NCI-H748 treated with DMSO at 0.1 percent for 48 hours (cell line): ENCODE data around the gene NUB1.
A peak's percentile ranks its signal among the peaks of the same experiment; 100 is the strongest.
"Not testable (repeated sequence)": the region's sequence is repeated elsewhere in the genome, so short reads cannot be mapped to it uniquely, and the experiment has no call there.

ENCODE experiments used
- DNase-seq: peaks from one replicate; lab custom pipeline; 2025; lab: John Stamatoyannopoulos, UW

The NUB1 gene, protein sequence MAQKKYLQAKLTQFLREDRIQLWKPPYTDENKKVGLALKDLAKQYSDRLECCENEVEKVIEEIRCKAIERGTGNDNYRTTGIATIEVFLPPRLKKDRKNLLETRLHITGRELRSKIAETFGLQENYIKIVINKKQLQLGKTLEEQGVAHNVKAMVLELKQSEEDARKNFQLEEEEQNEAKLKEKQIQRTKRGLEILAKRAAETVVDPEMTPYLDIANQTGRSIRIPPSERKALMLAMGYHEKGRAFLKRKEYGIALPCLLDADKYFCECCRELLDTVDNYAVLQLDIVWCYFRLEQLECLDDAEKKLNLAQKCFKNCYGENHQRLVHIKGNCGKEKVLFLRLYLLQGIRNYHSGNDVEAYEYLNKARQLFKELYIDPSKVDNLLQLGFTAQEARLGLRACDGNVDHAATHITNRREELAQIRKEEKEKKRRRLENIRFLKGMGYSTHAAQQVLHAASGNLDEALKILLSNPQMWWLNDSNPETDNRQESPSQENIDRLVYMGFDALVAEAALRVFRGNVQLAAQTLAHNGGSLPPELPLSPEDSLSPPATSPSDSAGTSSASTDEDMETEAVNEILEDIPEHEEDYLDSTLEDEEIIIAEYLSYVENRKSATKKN

DNA sequence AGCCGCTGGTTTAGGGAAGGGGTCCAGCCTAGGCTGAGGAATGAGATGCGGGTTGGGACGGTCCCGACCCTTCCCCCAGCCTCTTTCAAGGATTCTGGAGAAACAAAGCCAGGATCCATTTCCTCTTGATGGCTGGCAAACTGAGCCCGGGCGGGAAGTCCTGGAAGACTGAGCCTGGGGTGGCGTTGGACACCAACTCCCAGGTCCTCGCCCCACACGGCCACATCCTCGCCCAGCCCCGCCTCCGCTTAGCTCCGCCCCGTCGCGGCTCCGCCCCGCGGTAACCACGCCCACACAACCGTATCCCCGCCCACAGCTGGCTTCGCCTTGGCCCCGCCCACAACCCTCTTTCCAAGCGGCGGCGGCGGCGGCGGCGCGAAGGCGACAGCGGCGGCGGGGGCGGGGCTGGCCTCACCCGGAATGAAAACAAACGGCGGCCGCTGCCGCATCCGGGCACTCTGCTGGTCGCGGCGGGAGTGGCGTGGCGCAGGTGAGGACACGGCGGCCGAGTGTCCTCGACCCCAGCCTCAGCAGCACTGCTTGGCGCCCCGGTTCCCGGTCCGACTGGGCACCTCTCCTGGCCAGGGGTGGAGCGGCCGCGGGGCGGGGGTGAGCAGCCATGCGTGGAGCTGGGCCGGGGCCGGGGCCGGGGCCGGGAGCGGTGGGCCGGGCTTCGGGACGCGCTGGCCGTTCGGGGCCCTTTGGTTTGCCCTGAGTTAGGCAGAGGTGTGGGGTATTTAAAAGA lies at the start of gene NUB1:
TSS of gene NUB1 (plus strand) at position 456 of the 745 bp plus-strand sequence. CDS start 3,538 bp downstream, outside the sequence.
- DNase-seq = peak; percentile 82

DNA sequence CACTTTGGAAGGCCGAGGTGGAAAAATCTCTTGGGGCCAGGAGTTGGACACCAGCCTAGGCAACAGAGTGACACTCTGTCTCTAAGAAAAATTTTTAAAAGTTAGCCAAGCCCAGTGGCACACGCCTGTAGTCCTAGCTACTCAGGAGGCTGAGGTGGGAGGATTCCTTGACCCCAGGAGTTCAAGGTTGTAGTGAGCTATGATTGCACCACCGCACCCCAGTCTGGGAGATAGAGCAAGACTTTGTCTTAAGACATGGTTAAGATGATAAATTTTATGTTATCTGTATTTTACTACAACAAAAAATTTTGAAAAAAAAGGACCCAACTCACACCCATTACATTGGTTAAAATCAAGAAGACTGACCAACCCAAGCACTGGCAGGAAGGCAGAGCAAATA lies 48.8 kb upstream of the NUB1 start:
- DNase-seq = no peak

DNA sequence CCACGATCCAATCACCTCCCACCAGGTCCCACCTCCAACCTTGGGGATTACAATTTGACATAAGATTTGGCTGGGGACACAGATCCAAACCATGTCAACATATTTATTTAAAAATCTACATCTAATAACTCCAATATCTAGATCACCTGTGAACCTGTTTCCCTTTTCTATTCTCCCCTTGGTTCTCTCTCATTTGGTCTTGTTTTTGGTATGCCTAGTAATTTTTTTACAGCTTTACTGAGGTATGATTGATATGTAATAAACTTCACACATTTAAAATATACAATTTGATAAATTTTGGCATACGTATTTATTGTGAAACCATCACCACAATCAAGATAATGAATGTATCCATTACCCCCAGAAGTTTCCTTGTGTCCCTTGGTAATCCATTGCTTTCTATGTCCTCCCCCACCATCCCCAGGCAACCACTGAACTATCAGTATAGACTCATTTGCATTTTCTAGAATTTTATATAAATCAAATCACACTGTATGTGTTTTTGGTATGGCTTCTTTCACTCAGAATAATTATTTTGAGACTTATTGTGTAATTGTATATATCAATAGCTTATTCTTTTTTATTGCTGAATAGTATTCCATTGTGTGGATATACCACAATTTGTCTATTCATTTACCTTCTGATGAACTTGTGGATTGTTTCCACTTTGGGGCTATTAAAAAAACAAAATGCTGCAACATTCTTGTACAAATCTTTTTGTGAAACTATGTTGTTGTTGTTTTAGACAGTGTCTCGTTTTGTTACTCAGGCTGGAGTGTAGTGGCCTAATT lies 45.2 kb upstream of the NUB1 start:
- no peak for DNase-seq

DNA sequence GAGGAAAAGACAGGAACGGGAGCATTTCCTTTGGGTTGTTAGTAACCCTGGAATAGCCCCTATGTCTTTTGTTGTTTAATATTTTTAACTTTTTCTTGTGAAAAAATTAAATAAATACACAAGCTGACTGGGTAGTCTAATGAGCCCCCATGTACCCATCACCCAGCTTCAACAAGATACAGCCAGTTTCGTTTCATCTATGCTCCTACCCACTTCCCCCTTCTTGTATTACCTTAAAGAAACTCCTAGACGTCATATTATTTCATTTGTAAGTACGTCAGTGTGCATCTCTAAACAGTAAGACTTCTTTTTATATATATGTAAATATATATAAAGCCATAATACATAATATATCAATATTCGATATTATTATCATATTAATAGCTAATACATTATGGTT lies 42.8 kb upstream of the NUB1 start:
- no peak for DNase-seq

GRCh38 chr7:151299530-151299929 lies 42.1 kb upstream of the NUB1 start:
- no peak for DNase-seq

DNA sequence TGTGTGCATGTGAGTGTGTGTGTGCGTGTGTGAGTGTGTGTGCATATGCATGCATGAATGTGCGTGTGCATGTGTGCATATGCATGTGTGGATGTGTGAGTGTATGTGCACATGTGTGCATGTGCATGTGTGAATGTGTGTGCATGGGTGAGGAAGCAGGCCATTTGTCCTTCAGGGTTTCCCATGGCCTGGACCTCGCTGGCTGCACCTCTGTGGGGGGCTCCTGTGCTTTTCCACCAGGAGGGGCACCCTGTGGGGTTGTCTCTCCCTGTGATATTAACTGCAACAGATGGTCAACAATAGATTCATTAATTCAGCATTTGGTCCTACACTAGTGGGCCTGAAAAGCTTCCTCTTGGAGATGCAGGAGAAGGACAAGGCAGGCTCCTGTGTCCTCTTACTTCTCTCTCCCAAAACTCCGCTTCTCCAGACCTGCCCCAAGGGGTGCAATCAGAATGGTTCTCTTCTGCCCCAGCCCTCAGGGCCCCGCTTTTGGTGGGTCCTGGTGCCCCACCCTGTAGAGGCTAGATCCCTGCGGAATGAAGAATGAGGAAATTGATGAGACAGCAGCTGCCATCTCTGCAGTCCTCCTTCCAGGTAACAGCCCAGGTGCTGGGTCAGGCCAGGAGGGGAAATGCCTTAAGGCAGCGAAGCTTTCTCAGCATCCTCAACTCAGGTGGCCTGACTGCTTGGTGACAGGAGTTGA lies 41.5 kb upstream of the NUB1 start:
- DNase-seq = no peak

DNA sequence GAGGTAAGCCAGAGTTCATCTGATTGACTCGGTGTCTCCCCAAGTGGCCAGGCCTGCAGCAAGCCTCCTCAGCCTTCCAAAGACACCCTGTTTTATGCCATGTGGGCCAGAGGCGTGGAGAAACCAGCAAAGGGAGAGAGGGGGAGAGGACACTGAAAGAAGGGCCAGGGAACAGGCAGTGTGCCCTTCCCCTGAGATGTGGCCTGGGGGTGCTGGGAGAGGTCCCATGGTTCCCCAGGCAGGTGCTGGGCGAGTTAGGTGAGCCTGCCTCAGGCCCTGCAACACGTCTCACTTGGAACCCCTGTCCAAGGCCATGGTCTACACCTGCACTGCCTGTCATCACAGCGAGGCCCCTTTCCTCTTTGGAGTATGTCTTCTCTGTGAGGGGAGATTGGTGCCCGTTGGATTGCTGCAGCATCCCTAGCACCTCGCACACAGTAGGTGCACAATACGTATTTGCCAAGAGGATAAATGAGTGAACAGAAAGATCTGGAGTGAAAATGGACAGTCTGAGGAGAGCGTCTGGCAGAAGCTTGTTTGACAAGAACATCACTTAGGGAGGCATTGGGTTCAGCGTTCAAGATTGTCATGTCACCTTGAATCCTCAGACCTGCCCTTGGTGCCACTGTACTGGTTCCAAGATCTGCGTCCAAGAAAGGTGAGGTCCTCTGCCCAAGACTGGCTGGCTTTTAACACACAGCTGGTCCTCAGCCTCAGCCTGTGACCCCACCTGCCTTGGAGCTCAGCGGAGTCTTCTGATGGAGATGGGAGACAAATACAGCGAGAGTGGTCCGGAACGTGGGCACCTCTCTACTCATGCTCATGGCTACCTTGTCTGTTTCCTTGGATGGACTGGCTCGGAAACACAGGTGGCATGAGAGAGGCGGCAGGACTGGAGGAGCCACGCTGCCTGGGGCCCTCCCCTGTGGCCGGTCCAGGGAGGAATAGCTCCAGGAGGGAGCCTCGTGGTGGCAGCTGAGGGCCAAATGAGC lies 39.8 kb upstream of the NUB1 start:
- DNase-seq = no peak

DNA sequence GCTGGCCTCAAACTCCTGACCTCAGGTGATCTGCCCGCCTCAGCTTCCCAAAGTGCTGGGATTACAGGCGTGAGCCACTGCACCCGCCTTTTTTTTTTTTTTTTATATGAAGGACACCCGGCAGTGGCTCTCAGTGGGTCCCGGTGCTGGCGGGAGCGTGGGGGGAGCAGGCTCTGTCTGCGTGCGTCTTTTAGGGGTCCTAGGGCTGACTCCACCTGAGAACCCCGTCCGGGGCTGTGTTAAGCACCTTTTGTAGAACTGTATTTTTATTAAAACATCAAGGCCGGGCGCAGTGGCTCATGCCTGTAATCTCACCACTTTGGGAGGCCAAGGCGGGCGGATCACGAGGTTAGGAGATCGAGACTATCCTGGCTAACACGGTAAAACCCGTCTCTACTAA lies 37.4 kb upstream of the NUB1 start:
- not testable (repeated sequence) for DNase-seq

GRCh38 chr7:151304856-151305255 lies 36.8 kb upstream of the NUB1 start:
- DNase-seq = peak; percentile 23

DNA sequence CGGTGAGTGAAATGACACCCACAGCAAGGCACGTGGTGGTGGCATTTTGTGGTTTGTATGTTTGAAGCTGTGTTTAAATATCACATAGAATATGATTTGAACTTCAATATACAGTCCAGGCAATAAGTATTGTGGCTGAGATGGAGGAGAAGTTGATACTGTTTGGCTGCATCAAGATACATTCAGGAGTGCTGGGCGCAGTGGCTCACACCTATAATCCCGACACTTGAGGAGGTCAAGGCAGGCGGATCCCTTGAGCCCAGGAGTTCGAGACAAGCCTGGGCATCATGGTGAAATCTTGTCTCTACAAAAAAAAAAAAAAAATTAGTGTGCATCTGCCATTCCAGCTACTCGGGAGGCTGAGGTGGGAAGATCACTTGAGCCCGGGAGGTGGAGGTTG lies 35.2 kb upstream of the NUB1 start:
- no peak for DNase-seq

- no peak for DNase-seq
These were observed 34.8 kb upstream of the NUB1 start for GRCh38 chr7:151306860-151307259.

DNA sequence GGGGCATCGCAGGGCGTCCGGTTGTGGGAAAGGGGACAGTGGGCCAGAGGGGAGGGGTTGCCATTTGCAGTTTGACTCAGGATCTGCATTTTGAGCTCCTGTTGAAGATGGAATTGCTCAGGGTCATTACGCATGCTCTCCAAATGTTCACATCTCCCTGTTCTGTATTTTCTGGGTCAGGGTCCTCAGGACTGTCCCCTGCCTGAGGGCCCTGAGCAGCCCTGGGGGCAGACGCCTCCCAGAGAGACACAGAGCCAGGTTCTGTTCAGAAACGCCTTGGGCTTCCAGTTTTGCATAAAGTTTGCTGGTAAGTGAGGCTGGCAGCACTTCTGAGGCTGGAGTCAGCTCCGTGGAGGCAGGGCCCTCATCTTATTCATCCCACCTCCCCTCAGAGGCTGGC lies 34.1 kb upstream of the NUB1 start:
- no peak for DNase-seq

- DNase-seq = no peak
These were observed 33.4 kb upstream of the NUB1 start for GRCh38 chr7:151308256-151308655.

- DNase-seq = no peak
These were observed 32.8 kb upstream of the NUB1 start for GRCh38 chr7:151308791-151309190.

- DNase-seq = no peak
These were observed 32.3 kb upstream of the NUB1 start for GRCh38 chr7:151309311-151309710.

DNA sequence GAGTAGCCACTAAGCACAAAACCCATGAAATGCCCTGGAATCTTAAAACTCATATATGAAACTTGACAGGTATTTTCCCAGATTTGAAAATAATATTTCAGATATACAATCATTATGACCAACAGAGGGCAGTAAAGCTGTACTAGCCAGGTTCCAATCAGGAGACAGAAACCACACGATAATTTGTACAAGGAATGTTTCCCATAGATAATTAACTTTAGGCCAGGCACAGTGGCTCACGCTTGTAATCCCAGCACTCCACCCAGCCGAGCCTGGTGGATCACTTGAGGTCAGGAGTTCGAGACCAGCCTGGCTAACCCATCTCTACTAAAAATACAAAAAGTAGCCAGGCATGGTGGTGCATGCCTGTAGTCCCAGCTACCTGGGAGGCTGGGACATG lies 31.0 kb upstream of the NUB1 start:
- DNase-seq = peak; percentile 16

DNA sequence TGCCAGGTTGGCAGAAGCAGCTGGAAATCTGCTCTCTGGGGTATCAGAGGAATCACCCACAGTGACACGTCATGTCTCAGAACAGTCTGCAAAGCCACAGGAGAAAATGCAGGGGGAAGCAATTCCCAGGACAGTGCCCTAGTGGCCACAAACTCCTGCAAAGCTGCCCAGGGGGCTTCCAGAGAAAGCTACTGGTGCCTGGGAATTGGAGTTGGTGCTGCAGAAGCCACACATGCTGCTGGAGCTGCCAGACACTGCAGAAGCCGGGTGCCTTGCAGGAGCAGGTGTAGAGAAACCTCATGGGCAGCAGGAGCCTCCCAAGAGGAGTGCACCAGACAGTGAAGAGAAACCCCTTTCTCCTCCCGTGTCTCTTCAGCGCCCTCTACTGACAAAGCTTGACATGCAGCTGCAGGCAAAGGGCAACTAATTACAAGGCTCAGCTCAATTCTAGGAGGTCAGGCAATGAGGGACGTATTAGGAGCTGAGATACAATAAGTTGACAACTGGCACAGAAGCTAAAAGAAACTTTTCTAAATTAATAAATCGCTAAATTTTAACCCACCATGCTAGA lies 30.2 kb upstream of the NUB1 start:
- no peak for DNase-seq

DNA sequence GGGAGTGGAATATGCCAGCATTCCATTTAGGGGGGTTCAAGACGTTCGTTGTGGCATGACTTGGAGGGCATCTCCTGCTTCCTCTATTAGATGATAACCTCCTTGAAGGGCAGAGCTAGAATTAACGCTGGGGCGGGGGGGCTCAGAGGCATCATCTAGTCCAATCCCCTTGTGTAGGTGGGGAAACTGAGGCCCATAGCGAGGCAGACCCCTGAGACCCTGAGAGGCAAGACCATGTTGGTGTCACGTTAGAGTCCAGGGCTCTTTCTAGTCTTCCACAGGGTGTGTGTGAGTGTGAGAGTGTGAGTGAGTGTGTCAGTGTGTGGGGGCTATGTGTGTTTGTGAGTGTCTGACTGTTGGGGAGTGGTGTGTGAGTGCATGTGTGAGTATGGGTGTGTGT lies 29.3 kb upstream of the NUB1 start:
- DNase-seq = no peak

GRCh38 chr7:151312831-151313809 lies 28.5 kb upstream of the NUB1 start:
- DNase-seq = no peak
